ENCODE data around the gene AKTIP. TPM values are rescaled to one million over a fixed set of nuclear protein-coding genes. Genes with fewer than 3 reads are reported as not detected.

The AKTIP gene
- total and polyA plus RNA-seq, 9 of the 15 experiments (the other 6 are each of a cell fraction or from before 2014, with no cell fraction given), result 3.0 to 10.7 (median 4.4) TPM

GRCh38 chr16:53502331-53503269 is at the start of gene AKTIP (continued):
- peak; percentile 91 for TF ChIP-seq ZNF407 (IDR thresholded peaks at IDR 0.05; ENCODE audit: low read depth)
- TF ChIP-seq NRF1 (conservative IDR thresholded peaks at IDR 0.05 in 1 of 2, IDR thresholded peaks at IDR 0.05 in 1 of 2), result 0 out of 4 replicates have a peak, but pooled peaks of 1 of the 2 experiments have one; percentile 4
- no peak for TF ChIP-seq ZBTB49 (CRISPR knock-in tag; IDR thresholded peaks at IDR 0.05; ENCODE audit: borderline replicate concordance)
- no peak for TF ChIP-seq ETV5 (CRISPR knock-in tag; IDR thresholded peaks at IDR 0.05; ENCODE audit: low read depth)
- no peak for TF ChIP-seq KHSRP (IDR thresholded peaks at IDR 0.05)
- TF ChIP-seq POLR2AphosphoS2 (IDR thresholded peaks at IDR 0.05; ENCODE audit: low read length), result no peak
- no peak for TF ChIP-seq FUS (optimal IDR thresholded peaks at IDR 0.05; ENCODE audit: low read depth, low read length)
- TF ChIP-seq ZNF311 (CRISPR knock-in tag; IDR thresholded peaks at IDR 0.05), result no peak
- no peak for TF ChIP-seq PHB (CRISPR knock-in tag; IDR thresholded peaks at IDR 0.05)
- TF ChIP-seq ATF7 (IDR thresholded peaks at IDR 0.05), result no peak
- no peak for TF ChIP-seq NR3C1 (CRISPR knock-in tag; IDR thresholded peaks at IDR 0.05)
- TF ChIP-seq SETDB1 (IDR thresholded peaks at IDR 0.05; ENCODE audit: low read length), result no peak
- TF ChIP-seq MAFF (IDR thresholded peaks at IDR 0.05; ENCODE audit: low read length), result no peak
- TF ChIP-seq ATF2 (CRISPR knock-in tag; IDR thresholded peaks at IDR 0.05), result no peak
